ENCODE data around the gene PJVK. TPM values are rescaled to one million over a fixed set of nuclear protein-coding genes. Genes with fewer than 3 reads are reported as not detected.

PJVK gene
- total RNA-seq, 1 donor from 2014 or later: 0.39 TPM

GRCh38 chr2:178480227-178481181 lies 29.3 kb downstream of the PJVK start, which contains the start of gene PLEKHA3:
Gene PLEKHA3 (plus strand): TSS chr2:178480457. CDS start chr2:178480870, 413 bp downstream.
- DNase-seq (ENCODE audit: low read depth in 2 of 2): peak; percentile 52 to 95

GRCh38 chr2:178482437-178482836 lies 31.3 kb downstream of the PJVK start:
- DNase-seq (ENCODE audit: low read depth in 2 of 2): no peak

GRCh38 chr2:178484245-178485041 lies 33.3 kb downstream of the PJVK start:
- peak in 1 of 2 donors; percentile 56 for DNase-seq (ENCODE audit: low read depth in 2 of 2)

- DNase-seq (ENCODE audit: low read depth in 2 of 2): no peak
Measured at GRCh38 chr2:178485356-178485755, 34.2 kb downstream of the PJVK start.

GRCh38 chr2:178491612-178492011 lies 40.4 kb downstream of the PJVK start:
- no peak for DNase-seq (ENCODE audit: low read depth in 2 of 2)

- DNase-seq (ENCODE audit: low read depth in 2 of 2): no peak
Measured at GRCh38 chr2:178496049-178496448, 44.9 kb downstream of the PJVK start.

GRCh38 chr2:178498137-178498536 lies 47.0 kb downstream of the PJVK start:
- no peak for DNase-seq (ENCODE audit: low read depth in 2 of 2)

- DNase-seq (ENCODE audit: low read depth in 2 of 2): no peak
Measured at GRCh38 chr2:178499640-178500039, 48.5 kb downstream of the PJVK start.

- DNase-seq (ENCODE audit: low read depth in 2 of 2): no peak
Measured at GRCh38 chr2:178502751-178503150, 51.6 kb downstream of the PJVK start.

- DNase-seq (ENCODE audit: low read depth in 2 of 2): no peak
Measured at GRCh38 chr2:178506101-178506500, 54.9 kb downstream of the PJVK start.

- DNase-seq (ENCODE audit: low read depth in 2 of 2): no peak
Measured at GRCh38 chr2:178506524-178506923, 55.3 kb downstream of the PJVK start.

GRCh38 chr2:178506949-178507348 lies 55.8 kb downstream of the PJVK start:
- no peak for DNase-seq (ENCODE audit: low read depth in 2 of 2)

GRCh38 chr2:178508646-178509045 lies 57.5 kb downstream of the PJVK start:
- no peak for DNase-seq (ENCODE audit: low read depth in 2 of 2)

- DNase-seq (ENCODE audit: low read depth in 2 of 2): no peak
Measured at GRCh38 chr2:178510384-178510783, 59.2 kb downstream of the PJVK start.

Other genes with a start within 250 kb of the PJVK start
- gene PRKRA, start 203 bp upstream of the PJVK start, total RNA-seq: 29.7 and 31.5 TPM in 2 replicates
- gene FKBP7, start 27.2 kb downstream of the PJVK start, total RNA-seq: 16.0 and 17.3 TPM in 2 replicates
- 5.0 and 6.8 TPM in 2 replicates for gene PLEKHA3, start 29.1 kb downstream of the PJVK start, total RNA-seq